GM19324 (cell line): ENCODE data around the gene PRICKLE2.

Source experiments
- ATAC-seq: cut with Tn5 transposase; IDR thresholded peaks from one replicate; pipeline ENCODE4 v1.9.1; 2021; ENCODE audit warnings: mild to moderate bottlenecking, moderate library complexity; ENCODE audit not compliant: unreplicated experiment, low FRiP score

Gene PRICKLE2

GRCh38 chr3:64163019-64163754 is 62.1 kb downstream of the PRICKLE2 start:
- no peak for ATAC-seq

DNA sequence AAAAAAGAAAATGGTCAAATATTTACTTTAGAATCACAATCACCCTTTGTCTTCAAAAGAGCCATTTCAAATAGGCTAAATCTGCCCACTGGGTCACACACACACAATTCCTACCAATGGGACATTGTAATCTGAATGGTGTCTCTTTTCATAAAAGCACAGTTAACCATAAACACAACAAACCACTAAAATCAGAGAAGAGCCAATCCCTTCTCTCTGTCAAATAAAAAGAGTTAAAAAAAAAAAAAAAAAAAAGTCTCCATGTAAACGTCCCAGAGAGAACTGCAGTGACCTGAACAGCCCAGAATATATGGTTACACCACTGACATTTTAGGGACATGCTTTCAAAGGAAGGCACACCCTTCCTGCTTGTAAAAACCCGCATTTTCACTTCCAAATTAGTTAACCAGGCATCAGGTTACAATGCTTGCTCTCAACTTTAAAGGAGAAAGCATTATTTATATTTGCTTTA is 63.7 kb downstream of the PRICKLE2 start:
- ATAC-seq, result no peak

- no peak for ATAC-seq
Observed at GRCh38 chr3:64160000-64160695, 65.1 kb downstream of the PRICKLE2 start.

DNA sequence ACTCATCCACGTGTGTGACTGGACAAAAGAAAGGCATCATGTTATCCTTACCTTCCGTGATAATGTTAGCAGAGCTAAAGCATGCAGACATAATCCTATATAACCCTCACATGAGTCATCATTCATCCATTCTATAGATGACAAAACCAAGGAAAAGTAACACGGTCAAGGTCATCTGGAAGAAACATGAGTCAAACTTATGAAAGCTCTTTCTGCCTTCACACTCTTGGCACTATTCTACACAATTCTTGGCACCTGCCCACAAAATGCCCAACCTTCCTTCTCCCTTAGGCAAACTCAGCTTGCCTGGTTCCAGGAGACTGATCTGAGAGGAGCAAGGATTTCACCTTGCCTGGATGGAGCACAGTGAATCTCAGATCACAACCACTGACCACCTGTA is 66.9 kb downstream of the PRICKLE2 start:
- ATAC-seq, result no peak

DNA sequence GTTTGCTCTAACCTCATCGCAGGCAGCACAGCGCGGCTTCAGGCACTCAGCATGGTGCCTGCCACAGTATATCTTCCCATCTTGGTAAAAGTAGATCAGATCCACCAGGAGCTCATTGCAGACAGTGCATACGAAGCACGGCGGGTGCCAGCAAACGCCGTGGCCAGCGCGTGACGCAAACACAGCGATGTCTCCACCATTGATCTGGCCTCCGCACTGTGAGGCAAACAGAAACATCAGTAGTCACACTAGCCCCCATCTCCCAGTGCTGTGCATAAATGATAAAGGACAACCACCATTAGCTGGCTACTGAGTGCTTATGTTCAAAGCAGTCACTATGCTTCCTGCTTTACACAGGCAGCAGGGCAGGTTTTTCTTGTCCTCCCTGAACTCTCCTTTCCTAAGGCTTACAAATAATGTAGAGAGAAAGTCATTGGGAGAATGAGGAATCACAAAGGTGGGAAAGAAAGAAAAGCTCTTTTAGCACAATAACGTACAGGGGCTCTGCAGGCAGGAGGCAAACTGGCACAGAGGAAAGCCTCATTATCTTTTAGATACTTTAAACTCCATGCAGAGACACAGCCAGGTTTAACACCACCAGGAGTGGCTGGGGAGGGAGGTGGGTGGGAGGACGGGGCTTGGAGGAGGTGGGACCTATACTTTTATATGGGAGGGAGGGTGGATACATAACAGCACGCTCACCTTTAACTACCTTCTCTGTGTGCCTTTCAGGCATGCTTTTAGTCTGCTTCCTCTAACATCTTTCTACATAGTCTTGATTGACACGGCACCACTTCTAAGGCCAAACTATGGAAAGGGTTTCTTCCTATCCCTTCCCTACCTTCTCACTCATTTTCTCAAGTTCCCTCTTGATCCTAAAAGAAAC is 67.9 kb downstream of the PRICKLE2 start:
- ATAC-seq, result no peak

DNA sequence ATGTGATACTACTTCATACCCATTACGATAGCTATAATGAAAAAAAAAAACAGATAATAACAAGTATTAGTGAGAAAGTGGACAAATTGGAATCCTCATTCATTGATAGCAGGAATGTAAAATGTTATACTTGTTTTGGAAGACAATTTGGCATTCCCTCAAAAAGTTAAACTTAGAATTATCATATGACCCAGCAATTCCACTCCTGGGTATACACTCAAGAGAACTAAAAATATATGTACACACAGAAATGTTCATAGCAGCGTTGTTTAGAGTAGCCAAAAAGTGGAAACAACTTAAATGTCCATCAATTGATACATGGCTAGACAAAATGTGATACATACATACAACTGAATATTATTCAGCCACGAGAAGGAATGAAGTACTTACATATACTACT is 69.9 kb downstream of the PRICKLE2 start:
- ATAC-seq, result no peak

DNA sequence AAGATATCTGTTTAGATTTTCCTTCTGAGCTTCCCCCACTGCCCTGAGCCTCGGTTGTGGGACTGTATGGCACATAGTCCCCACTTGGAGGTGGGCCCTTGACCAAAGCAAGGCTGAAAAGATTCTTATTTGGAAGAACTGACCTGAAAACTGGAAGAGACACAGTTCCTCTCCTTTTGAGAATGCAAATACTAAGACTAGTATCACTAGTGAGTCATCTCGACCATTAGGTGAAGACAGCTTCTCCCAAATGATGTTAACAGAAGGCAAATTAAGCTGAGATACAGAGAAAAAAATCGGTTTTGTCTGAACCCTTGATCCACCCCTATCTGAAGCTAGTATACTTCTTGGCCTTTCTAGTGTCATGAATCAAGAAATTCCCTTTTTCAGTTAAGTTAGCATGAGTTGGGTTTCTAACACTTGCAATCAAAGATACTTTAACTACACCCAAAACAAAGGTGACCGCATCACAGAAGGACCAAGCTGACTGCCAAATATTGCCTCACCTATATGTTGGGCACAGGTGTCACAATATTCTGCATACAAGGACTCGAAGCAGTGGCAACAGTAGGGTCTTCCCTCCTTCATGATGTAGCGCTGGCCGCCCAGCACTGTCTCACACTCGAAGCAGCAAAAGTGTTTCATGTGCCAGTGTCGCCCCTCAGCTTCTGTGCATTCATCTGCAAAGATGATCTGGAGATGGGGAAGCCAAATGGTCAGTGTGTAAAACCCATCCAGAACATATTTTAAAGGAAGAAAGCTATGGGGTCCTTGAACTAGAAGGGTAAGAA is 72.4 kb downstream of the PRICKLE2 start:
- ATAC-seq, result no peak

DNA sequence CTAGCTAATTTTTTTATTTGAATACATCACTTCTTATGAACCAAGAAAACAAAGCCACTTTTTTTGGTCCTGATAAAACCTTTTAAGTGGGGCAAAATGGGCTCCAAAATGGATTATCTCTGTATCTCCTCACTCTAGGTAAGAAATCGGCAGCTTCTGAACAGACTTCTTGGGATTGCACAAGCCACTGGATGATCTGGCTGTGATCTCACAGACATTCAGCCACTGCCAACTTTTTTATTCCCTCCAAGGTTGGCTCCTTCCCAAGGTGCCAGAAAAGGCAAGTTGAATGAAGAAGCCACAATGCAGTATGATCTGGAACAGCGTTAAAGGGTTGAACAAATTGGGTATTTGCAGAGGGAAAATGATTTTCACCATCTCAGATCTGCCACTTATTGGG is 73.2 kb downstream of the PRICKLE2 start:
- ATAC-seq, result no peak

GRCh38 chr3:64151342-64151871 is 73.9 kb downstream of the PRICKLE2 start:
- ATAC-seq, result no peak

GRCh38 chr3:64150623-64151207 is 74.6 kb downstream of the PRICKLE2 start:
- ATAC-seq, result no peak

DNA sequence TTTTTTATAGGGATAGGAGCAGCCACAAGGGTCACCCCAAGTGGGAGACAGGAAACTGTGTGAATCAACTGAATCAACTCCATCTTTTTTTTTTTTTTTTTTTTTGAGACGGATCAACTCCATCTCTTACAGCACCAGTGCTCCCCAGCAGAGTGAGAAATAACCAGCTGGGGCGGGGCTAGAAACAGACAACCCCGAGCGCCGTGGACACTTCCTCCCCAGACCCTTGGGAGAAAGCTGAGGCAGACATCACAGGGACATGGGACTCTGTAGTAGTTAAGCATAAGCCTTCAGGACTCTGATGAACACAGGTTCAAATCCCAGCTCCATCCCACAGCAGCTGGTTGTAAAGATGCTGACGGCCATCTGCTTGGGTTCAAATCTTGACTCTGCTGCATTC is 75.4 kb downstream of the PRICKLE2 start:
- no peak for ATAC-seq

GRCh38 chr3:64148955-64149653 is 76.2 kb downstream of the PRICKLE2 start:
- no peak for ATAC-seq

DNA sequence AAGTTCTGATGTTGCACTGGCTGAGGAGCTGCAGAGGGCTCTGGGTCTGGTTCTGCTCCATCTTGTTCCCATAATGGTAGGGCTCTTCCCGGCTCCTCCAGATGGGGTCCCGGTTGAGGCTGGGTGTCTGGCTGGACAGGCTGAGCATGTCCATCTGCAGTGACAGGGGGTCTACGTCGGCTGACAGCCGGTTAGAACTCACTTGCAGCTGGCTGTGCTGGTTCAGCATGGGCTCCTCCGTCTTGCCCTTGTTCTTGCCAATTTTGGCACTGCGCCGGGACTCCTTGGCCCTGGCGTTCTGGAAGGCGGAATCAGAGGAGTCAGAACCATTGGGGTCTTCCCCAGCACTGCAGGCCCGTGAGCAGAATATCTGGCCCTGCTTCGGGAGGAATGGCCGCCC is 78.1 kb downstream of the PRICKLE2 start:
- no peak for ATAC-seq

GRCh38 chr3:64145438-64145837 is 79.8 kb downstream of the PRICKLE2 start:
- ATAC-seq, result no peak

- ATAC-seq, result no peak
Observed at GRCh38 chr3:64144241-64144900, 80.9 kb downstream of the PRICKLE2 start.

DNA sequence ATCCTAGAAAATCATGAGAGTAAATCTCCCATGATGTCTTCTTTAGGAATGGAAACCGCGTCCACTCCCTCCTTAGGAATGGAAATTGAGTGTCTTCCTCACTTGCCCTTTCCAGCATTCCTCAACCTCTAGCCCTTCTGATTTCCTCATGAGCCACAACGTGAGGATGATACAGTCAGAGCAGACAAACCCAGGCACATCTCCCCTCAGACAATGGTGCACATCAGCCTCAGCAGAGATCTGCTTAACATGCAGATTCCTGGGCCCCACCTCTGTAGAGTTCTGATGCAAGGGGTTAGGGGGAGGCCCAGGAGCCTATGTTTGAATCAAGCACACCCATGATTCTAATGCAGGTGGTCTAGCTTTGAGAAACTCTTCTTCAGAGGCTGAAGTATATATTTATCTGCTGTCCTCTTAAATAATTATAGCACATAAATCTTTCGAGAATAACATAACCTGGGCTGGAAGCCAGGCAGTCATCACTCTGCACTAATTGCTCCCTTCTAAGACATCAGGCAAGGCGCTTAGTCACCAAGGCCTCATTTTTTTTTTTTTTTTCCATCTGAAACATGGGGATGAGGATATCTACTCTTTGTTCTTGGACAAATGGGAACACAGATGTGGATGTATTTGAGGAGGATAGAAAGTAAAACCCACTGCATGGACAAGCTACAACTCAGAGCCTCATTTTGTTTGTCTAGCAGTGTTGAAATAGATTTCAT is 81.7 kb downstream of the PRICKLE2 start:
- ATAC-seq, result no peak

GRCh38 chr3:64141476-64141875 is 83.8 kb downstream of the PRICKLE2 start:
- ATAC-seq, result no peak

GRCh38 chr3:64140651-64141050 is 84.6 kb downstream of the PRICKLE2 start:
- no peak for ATAC-seq
